Measurements from ENCODE around the gene PTGR3. TPM values are rescaled to one million over a fixed set of nuclear protein-coding genes. Genes with fewer than 3 reads are reported as not detected.
A peak's percentile ranks its signal among the peaks of the same experiment; 100 is the strongest.

Gene PTGR3
- total and polyA plus RNA-seq, 12 donors, result 8.8 to 40.2 (median 19.3) TPM

- Histone ChIP-seq H3K4me3 (no peak overlapping the region), H3K27me3 (no peaks in the 10 kb centered on the region), H3K9me3 (replicated peaks in 1 of 3) (no peaks in the 10 kb centered on the region), H3K36me3 (replicated peaks in 1 of 2) (no peaks in the 10 kb centered on the region), H3K27ac (no peak overlapping the region), H3K4me1 (replicated peaks in 1 of 2) (no peaks in the 10 kb centered on the region)
- intact Hi-C loops (cut with DNase I), result no loop called here
- WGBS, 4 donors, result 89 to 98% (median 91%) methylated on average over 11 of the region's 11 CpGs
- TF ChIP-seq CTCF (IDR thresholded peaks at IDR 0.05) (no peak), POLR2A (IDR thresholded peaks at IDR 0.05) (no peak)
- no peak for DNase-seq
Observed at GRCh38 chr18:75178376-75178775, 30.6 kb downstream of the PTGR3 start.

DNA sequence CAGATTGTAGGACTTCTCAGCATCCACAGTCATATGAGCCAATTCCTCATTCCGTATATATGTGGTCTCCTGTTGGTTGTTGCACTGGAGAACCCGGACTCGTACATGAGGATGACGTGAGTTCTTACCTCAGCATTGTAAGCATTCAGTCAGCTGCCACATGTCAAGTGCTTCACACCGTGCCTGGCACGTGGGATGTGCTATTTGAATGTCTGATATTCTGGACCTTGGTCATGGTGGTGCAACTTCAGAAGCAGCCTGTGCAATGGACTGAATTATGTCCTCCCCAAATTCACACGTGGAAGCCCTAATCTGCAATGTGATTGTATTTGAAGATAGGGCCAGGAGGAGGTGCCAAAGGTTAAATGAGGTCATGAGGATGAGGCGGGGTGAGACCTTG lies 32.1 kb downstream of the PTGR3 start:
- no peaks in the 10 kb centered on the region for H3K9me3 ChIP-seq (replicated peaks in 1 of 3)
- no peaks in the 10 kb centered on the region for H3K27me3 ChIP-seq
- 79 to 85% (median 83%) methylated on average over 8 of the region's 8 CpGs for WGBS, 4 donors
- no peak overlapping the region for H3K27ac ChIP-seq
- TF ChIP-seq CTCF (IDR thresholded peaks at IDR 0.05) (no peak), POLR2A (IDR thresholded peaks at IDR 0.05) (no peak)
- no peak for DNase-seq
- H3K36me3 ChIP-seq (replicated peaks in 1 of 2), result no peaks in the 10 kb centered on the region
- no peaks in the 10 kb centered on the region for H3K4me1 ChIP-seq (replicated peaks in 1 of 2)
- H3K4me3 ChIP-seq, result no peak overlapping the region
- intact Hi-C loops (cut with DNase I), result no loop called here

DNA sequence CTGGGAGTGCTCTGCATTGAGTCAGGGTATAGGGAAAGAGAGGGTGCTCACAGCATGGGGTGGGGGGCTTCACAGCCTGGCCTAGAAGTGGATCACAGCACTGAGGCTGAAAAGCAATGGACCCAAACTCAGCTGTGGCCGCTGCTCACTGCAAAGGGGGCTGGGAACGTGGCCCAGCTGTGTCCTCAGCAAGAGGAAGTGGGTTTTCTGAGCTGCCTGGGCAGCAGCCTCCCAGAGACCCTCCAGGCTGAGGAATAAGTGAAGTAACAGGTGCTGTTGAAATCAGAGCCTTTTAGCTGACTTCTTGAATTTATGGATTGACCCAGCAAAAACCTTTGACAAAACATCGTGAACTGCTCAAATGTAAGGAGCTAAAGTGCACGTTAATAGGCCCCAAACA lies 35.2 kb downstream of the PTGR3 start:
- no peak for DNase-seq
- WGBS, 4 donors, result 78 to 82% (median 80%) methylated on average over 4 of the region's 4 CpGs
- TF ChIP-seq POLR2A (IDR thresholded peaks at IDR 0.05), result no peak
- intact Hi-C loops (cut with DNase I), result no loop called here
- H3K27ac ChIP-seq, result no peak overlapping the region
- H3K36me3 ChIP-seq (replicated peaks in 1 of 2), result no peaks in the 10 kb centered on the region
- no peaks in the 10 kb centered on the region for H3K27me3 ChIP-seq
- no peak overlapping the region for H3K4me3 ChIP-seq
- no peaks in the 10 kb centered on the region for H3K4me1 ChIP-seq (replicated peaks in 1 of 2)
- no peaks in the 10 kb centered on the region for H3K9me3 ChIP-seq (replicated peaks in 1 of 3)

DNA sequence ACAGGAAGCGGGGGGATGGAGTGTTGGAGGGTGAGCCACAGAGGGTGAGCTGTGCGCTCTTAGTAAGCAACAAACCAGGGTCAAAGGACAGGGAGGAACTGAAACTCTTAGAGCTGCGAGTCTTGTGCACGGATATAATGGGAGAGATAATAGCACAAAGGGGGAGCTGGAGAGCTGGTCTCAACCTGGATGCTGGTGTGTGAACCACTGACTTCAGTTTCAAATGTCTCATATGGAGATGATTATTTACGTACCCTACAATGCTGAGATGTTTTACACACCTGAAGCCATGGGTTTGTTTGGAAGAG lies 35.9 kb downstream of the PTGR3 start:
- no peaks in the 10 kb centered on the region for H3K4me1 ChIP-seq (replicated peaks in 1 of 2)
- DNase-seq, result peak in 1 of 7 donors; percentile 8

More for the DNA sequence above, 35.9 kb downstream of the PTGR3 start:
- Histone ChIP-seq H3K36me3 (replicated peaks in 1 of 2) (no peaks in the 10 kb centered on the region), H3K27me3 (no peaks in the 10 kb centered on the region), H3K4me3 (no peak overlapping the region), H3K9me3 (replicated peaks in 1 of 3) (no peaks in the 10 kb centered on the region), H3K27ac (no peak overlapping the region)
- TF ChIP-seq POLR2A (IDR thresholded peaks at IDR 0.05), result no peak
- TF ChIP-seq CTCF (IDR thresholded peaks at IDR 0.05), result no peak
- 47 to 58% (median 50%) methylated on average over 5 of the region's 5 CpGs for WGBS, 4 donors
- intact Hi-C loops (cut with DNase I), result no loop called here
